ENCODE data around the gene BRI3.

DNA sequence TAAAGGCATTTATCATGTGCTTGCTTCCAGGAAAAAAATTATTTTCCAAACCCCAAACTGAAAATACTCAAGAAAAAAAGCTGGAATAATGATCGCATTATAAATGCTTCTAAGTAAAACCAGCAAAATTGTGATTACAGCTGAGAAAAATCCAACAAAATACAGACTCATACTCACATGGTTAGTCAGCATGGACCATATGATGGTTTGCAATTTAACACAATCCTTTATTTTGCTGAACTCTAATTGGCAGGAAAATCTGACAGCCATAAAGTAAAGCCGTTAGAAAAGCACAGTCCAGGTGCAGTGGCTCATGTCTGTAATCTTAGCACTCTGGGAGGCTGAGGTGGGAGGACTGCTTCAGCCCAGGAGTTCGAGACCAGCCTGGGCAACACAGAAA is 59.6 kb downstream of the BRI3 start:
- TF ChIP-seq, protein P1, sequence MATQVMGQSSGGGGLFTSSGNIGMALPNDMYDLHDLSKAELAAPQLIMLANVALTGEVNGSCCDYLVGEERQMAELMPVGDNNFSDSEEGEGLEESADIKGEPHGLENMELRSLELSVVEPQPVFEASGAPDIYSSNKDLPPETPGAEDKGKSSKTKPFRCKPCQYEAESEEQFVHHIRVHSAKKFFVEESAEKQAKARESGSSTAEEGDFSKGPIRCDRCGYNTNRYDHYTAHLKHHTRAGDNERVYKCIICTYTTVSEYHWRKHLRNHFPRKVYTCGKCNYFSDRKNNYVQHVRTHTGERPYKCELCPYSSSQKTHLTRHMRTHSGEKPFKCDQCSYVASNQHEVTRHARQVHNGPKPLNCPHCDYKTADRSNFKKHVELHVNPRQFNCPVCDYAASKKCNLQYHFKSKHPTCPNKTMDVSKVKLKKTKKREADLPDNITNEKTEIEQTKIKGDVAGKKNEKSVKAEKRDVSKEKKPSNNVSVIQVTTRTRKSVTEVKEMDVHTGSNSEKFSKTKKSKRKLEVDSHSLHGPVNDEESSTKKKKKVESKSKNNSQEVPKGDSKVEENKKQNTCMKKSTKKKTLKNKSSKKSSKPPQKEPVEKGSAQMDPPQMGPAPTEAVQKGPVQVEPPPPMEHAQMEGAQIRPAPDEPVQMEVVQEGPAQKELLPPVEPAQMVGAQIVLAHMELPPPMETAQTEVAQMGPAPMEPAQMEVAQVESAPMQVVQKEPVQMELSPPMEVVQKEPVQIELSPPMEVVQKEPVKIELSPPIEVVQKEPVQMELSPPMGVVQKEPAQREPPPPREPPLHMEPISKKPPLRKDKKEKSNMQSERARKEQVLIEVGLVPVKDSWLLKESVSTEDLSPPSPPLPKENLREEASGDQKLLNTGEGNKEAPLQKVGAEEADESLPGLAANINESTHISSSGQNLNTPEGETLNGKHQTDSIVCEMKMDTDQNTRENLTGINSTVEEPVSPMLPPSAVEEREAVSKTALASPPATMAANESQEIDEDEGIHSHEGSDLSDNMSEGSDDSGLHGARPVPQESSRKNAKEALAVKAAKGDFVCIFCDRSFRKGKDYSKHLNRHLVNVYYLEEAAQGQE (IDR thresholded peaks at IDR 0.05; ENCODE audit: low read depth, low read length), result no peak
- TF ChIP-seq RBBP5 (conservative IDR thresholded peaks at IDR 0.05) (no peak), RB1 (IDR thresholded peaks at IDR 0.05; ENCODE audit: borderline replicate concordance) (no peak), GABPA (IDR thresholded peaks at IDR 0.05; ENCODE audit: low read depth) (no peak), BRCA1 (IDR thresholded peaks at IDR 0.05; ENCODE audit: low read depth, low read length) (no peak), RAD21 (IDR thresholded peaks at IDR 0.05; ENCODE audit: insufficient read depth, low read depth, low read length) (no peak), TCF7 (IDR thresholded peaks at IDR 0.05; ENCODE audit: borderline replicate concordance) (no peak)
- TF ChIP-seq, protein P2, sequence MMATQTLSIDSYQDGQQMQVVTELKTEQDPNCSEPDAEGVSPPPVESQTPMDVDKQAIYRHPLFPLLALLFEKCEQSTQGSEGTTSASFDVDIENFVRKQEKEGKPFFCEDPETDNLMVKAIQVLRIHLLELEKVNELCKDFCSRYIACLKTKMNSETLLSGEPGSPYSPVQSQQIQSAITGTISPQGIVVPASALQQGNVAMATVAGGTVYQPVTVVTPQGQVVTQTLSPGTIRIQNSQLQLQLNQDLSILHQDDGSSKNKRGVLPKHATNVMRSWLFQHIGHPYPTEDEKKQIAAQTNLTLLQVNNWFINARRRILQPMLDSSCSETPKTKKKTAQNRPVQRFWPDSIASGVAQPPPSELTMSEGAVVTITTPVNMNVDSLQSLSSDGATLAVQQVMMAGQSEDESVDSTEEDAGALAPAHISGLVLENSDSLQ (IDR thresholded peaks at IDR 0.05), result no peak
- TF ChIP-seq, protein P3, sequence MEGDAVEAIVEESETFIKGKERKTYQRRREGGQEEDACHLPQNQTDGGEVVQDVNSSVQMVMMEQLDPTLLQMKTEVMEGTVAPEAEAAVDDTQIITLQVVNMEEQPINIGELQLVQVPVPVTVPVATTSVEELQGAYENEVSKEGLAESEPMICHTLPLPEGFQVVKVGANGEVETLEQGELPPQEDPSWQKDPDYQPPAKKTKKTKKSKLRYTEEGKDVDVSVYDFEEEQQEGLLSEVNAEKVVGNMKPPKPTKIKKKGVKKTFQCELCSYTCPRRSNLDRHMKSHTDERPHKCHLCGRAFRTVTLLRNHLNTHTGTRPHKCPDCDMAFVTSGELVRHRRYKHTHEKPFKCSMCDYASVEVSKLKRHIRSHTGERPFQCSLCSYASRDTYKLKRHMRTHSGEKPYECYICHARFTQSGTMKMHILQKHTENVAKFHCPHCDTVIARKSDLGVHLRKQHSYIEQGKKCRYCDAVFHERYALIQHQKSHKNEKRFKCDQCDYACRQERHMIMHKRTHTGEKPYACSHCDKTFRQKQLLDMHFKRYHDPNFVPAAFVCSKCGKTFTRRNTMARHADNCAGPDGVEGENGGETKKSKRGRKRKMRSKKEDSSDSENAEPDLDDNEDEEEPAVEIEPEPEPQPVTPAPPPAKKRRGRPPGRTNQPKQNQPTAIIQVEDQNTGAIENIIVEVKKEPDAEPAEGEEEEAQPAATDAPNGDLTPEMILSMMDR (IDR thresholded peaks at IDR 0.05 in 2 of 3, conservative IDR thresholded peaks at IDR 0.05 in 1 of 3; ENCODE audit: control insufficient read depth in 2 of 3, extremely low read depth in 1 of 3, insufficient read depth in 1 of 3, low read depth in 3 of 3, low read length in 3 of 3), result no peak

Data from GM12878 (cell line).